B cell (primary cell): ENCODE measurements around the gene TRIM47. TPM values are rescaled to one million over a fixed set of nuclear protein-coding genes. Genes with fewer than 3 reads are reported as not detected.
"Not testable (repeated sequence)": the region's sequence is repeated elsewhere in the genome, so short reads cannot be mapped to it uniquely, and the experiment has no call there.

Source experiments
- ATAC-seq: fragments of 200-7000 bp; cut with Tn5 transposase; one replicate; pipeline ENCODE4 v1.10.0; 2021; ENCODE audit warnings: low read depth, mild to moderate bottlenecking, moderate number of reproducible peaks, moderate library complexity
- CTCF ChIA-PET: fragments of 350-600 bp; sonication (Branson Sonifier 250); formaldehyde crosslinking; loops from one replicate; lab custom pipeline; 2021; ENCODE audit warnings: antibody characterized with exemption, inconsistent platforms; lab: Charles Lee
- POLR2A ChIA-PET: fragments of 350-600 bp; sonication (Branson Sonifier 250); formaldehyde crosslinking; loops from one replicate; lab custom pipeline; 2021; ENCODE audit warnings: antibody characterized with exemption; lab: Charles Lee
- DNase-seq: peaks from one replicate; pipeline ENCODE4 v3.0.0; 2013
- H2AFZ ChIP-seq: 2 replicates; pipeline ENCODE4 v1.6.1; 2012; ENCODE audit warnings: mild to moderate bottlenecking, low read depth, low read length; ENCODE audit not compliant: insufficient read depth, poor library complexity, severe bottlenecking
- H3K27ac ChIP-seq, 2 donors: 1 replicate in 1 of 2; 2 replicates in 1 of 2; pipeline ENCODE4 v1.5.1; 2012 to 2013; ENCODE audit warnings: low read length in 2 of 2, mild to moderate bottlenecking in 2 of 2, moderate library complexity in 1 of 2
- H3K27me3 ChIP-seq, 4 experiments: fragments of 200-600 bp in 1 of 4; sonication (generic) in 1 of 4; replicated peaks in 1 of 4; 1 replicate in 2 of 4; 2 replicates in 2 of 4; pipeline versions ENCODE4 v1.6.1 to v1.7.0; 2013 to 2016; ENCODE audit warnings: low read length in 3 of 4, mild to moderate bottlenecking in 2 of 4, mixed read lengths in 1 of 4, moderate library complexity in 1 of 4; ENCODE audit not compliant: insufficient read depth in 4 of 4, control insufficient read depth in 3 of 4; ENCODE audit errors: control extremely low read depth in 1 of 4
- H3K36me3 ChIP-seq, 2 experiments: replicated peaks in 1 of 2; 1 replicate in 1 of 2; 2 replicates in 1 of 2; pipeline versions ENCODE4 v1.6.1 to v1.7.1; 2013; ENCODE audit warnings: low read length in 1 of 2; ENCODE audit not compliant: insufficient read depth in 2 of 2, control insufficient read depth in 1 of 2; ENCODE audit errors: control extremely low read depth in 1 of 2, extremely low read depth in 1 of 2
- H3K4me1 ChIP-seq, 2 donors: fragments of 200-600 bp in 1 of 2; sonication (generic) in 1 of 2; 1 replicate in 1 of 2; 2 replicates in 1 of 2; pipeline versions ENCODE4 v1.5.1 to v1.6.1; 2013 to 2017; ENCODE audit warnings: low read length in 2 of 2; ENCODE audit not compliant: control insufficient read depth in 2 of 2, insufficient read depth in 2 of 2
- H3K4me2 ChIP-seq: replicated peaks from 2 replicates; pipeline ENCODE3; 2012; ENCODE audit warnings: mild to moderate bottlenecking, low read depth, low read length; ENCODE audit not compliant: poor library complexity, severe bottlenecking
- H3K4me3 ChIP-seq, 5 experiments: fragments of 200-600 bp in 1 of 5; sonication (generic) in 1 of 5; 1 replicate in 3 of 5; 2 replicates in 2 of 5; pipeline versions ENCODE4 v1.5.1 to v1.7.0; 2011 to 2016; ENCODE audit warnings: low read length in 4 of 5, mild to moderate bottlenecking in 4 of 5, low read depth in 2 of 5, control low read depth in 1 of 5, moderate library complexity in 1 of 5; ENCODE audit not compliant: insufficient read depth in 1 of 5; ENCODE audit errors: control extremely low read depth in 1 of 5, extremely low read depth in 1 of 5
- H3K79me2 ChIP-seq: fragments of 200-600 bp; sonication (generic); one replicate; pipeline ENCODE4 v1.6.0; 2016; ENCODE audit warnings: low read length; ENCODE audit not compliant: control insufficient read depth, insufficient read depth
- H3K9ac ChIP-seq: fragments of 200-600 bp; sonication (generic); 2 replicates; pipeline ENCODE4 v1.6.1; 2017; ENCODE audit warnings: mild to moderate bottlenecking, low read length, moderate library complexity
- H3K9me3 ChIP-seq, 3 donors: one replicate each; pipeline versions ENCODE4 v1.6.1 to v1.7.1; 2013; ENCODE audit warnings: low read length in 2 of 3; ENCODE audit not compliant: control insufficient read depth in 2 of 3, insufficient read depth in 1 of 3; ENCODE audit errors: control extremely low read depth in 1 of 3
- H4K20me1 ChIP-seq: 2 replicates; pipeline ENCODE4 v1.6.0; 2012; ENCODE audit warnings: mild to moderate bottlenecking, low read length; ENCODE audit not compliant: insufficient read depth, control insufficient read depth, poor library complexity, severe bottlenecking
- H3K27ac Mint-ChIP-seq: one replicate; pipeline ENCODE4 v1.8.0; 2021; ENCODE audit warnings: mixed read lengths
- H3K27me3 Mint-ChIP-seq: one replicate; pipeline ENCODE4 v1.8.0; 2021; ENCODE audit warnings: mixed read lengths
- H3K4me1 Mint-ChIP-seq: one replicate; pipeline ENCODE4 v1.8.0; 2021; ENCODE audit warnings: mixed read lengths
- H3K4me3 Mint-ChIP-seq: one replicate; pipeline ENCODE4 v1.8.0; 2021; ENCODE audit warnings: mixed read lengths
- H3K9me3 Mint-ChIP-seq: one replicate; pipeline ENCODE4 v1.8.0; 2022; ENCODE audit warnings: mixed read lengths; ENCODE audit not compliant: insufficient read depth
- CTCF ChIP-seq: fragments of 200-600 bp; IDR thresholded peaks from one replicate; pipeline ENCODE4 v1.8.0; 2022; ENCODE audit warnings: antibody characterized with exemption, mild to moderate bottlenecking
- EZH2 ChIP-seq: IDR thresholded peaks from 2 replicates; pipeline ENCODE4 v1.6.1; 2012; ENCODE audit warnings: borderline replicate concordance, low read depth, mild to moderate bottlenecking, moderate library complexity, low read length; ENCODE audit not compliant: insufficient read depth, poor library complexity, severe bottlenecking
- WGBS: methylation state at CpG from one replicate; pipeline ENCODE4 v1.1.5; 2013; ENCODE audit warnings: missing lambda C conversion rate; ENCODE audit not compliant: insufficient coverage; 5-methylcytosine and 5-hydroxymethylcytosine counted together
- intact Hi-C: fragments of 100-400 bp; cut with micrococcal nuclease; formaldehyde crosslinking; loops from one replicate; pipeline ENCODE4 v1.10.0; 2022
- polyA plus RNA-seq: library from polyadenylated mRNA; depleted of rRNA; stranded (reverse); fragments of >200 nt; gene quantifications from 2 replicates; pipeline ENCODE4 v1.2.3, GENCODE V29; 2012
- total RNA-seq, 2 donors: library from RNA; stranded (reverse); fragments of 120-200 nt in 1 of 2; gene quantifications; 1 replicate in 1 of 2; 2 replicates in 1 of 2; pipeline versions ENCODE4 v1.2.3 to v1.2.4, GENCODE V29; 2013 to 2022

Gene TRIM47
- total and polyA plus RNA-seq, 2 donors (not counting 1 experiment from before 2014, with no cell fraction given) = 6.4 to 8.3 TPM

- H3K27me3 Mint-ChIP-seq = no peaks in the 10 kb centered on the region
Measured at GRCh38 chr17:75872434-75873351, 5.7 kb downstream of the TRIM47 start.

GRCh38 chr17:75870228-75870627 lies 8.2 kb downstream of the TRIM47 start:
- not testable (repeated sequence) for H3K27ac Mint-ChIP-seq

More at GRCh38 chr17:75872434-75873351, 5.7 kb downstream of the TRIM47 start:
- H3K9ac ChIP-seq = no peak overlapping the region
- DNase-seq = no peak
- H3K4me1 ChIP-seq = peaks cover 25 to 36% of the 10 kb centered on the region in 2 donors
- H3K4me3 ChIP-seq = no peak overlapping the region
- Mint-ChIP-seq H3K27ac (no peak overlapping the region), H3K9me3 (no peaks in the 10 kb centered on the region), H3K4me3 (no peak overlapping the region), H3K4me1 (peaks cover 24% of the 10 kb centered on the region)
- no peaks in the 10 kb centered on the region for H3K79me2 ChIP-seq
- H3K36me3 ChIP-seq = no peaks in the 10 kb centered on the region
- ChIA-PET POLR2A (interaction anchor here (0.7 kb wide), 1 partner anchor 17 kb away, joined by 3 read pairs; the partner anchor contains the start of gene WBP2), CTCF (interaction anchor here (1.2 kb wide), 1 partner anchor 136 kb away, joined by 3 read pairs; no protein-coding TSS in a partner anchor)
- H3K27ac ChIP-seq = no peak overlapping the region
- intact Hi-C loops = no loop called here
- TF ChIP-seq EZH2 (no peak), CTCF (no peak)
- H3K9me3 ChIP-seq = no peaks in the 10 kb centered on the region
- WGBS = 58% methylated on average over 12 of the region's 13 CpGs
- no peaks in the 10 kb centered on the region for H4K20me1 ChIP-seq
- H3K4me2 ChIP-seq = no peak overlapping the region
- ATAC-seq = no peak
- no peak overlapping the region for H2AFZ ChIP-seq
- H3K27me3 ChIP-seq = no peaks in the 10 kb centered on the region

More at GRCh38 chr17:75870228-75870627, 8.2 kb downstream of the TRIM47 start:
- H3K79me2 ChIP-seq, H3K27ac ChIP-seq, H3K9me3 Mint-ChIP-seq, CTCF ChIA-PET, H3K9ac ChIP-seq, H3K4me2 ChIP-seq, H2AFZ ChIP-seq, H3K4me3 Mint-ChIP-seq, intact Hi-C loops, H4K20me1 ChIP-seq, H3K36me3 ChIP-seq, H3K27me3 ChIP-seq, H3K27me3 Mint-ChIP-seq, POLR2A ChIA-PET, H3K9me3 ChIP-seq, ATAC-seq, H3K4me1 Mint-ChIP-seq, DNase-seq, H3K4me3 ChIP-seq: not testable (repeated sequence)
- 93% methylated on average over 7 of the region's 10 CpGs for WGBS
- H3K4me1 ChIP-seq = peaks cover under 1 to 12% of the 10 kb centered on the region in 2 donors
